ENCODE measurements around the gene SLC13A1.

DNA sequence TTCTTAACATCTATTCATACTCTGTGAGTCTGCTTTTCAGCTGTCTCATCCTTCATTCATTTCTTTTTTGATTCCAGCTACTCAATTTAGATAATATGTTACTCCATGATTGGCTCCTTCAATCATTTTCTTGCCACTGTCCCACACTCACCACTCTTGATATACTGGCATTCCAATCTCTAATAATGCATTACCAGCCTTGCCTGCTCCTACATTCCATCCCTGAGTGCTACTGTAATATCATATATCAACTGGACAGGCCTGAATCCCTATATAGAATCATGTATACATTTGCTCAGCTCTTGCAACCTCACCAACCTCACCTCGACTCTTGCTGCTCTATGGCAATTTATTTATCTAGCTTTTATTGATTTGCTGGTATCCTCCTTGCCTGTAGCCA, 45.0 kb upstream of the SLC13A1 start:
- TF ChIP-seq EP300 (IDR thresholded peaks at IDR 0.05; ENCODE audit: borderline replicate concordance in 1 of 2, control insufficient read depth in 1 of 2, low read depth in 2 of 2, low read length in 2 of 2) (no peak), POLR2AphosphoS5 (IDR thresholded peaks at IDR 0.05; ENCODE audit: low read length) (no peak), ZZZ3 (IDR thresholded peaks at IDR 0.05; ENCODE audit: control insufficient read depth, insufficient read length, low read depth) (no peak), SMAD5 (IDR thresholded peaks at IDR 0.05; ENCODE audit: low read depth) (no peak), RFX5 (IDR thresholded peaks at IDR 0.05; ENCODE audit: low read depth, low read length) (no peak), BCL11A (IDR thresholded peaks at IDR 0.05; ENCODE audit: low read depth, low read length) (no peak)
- TF ChIP-seq, protein P1, sequence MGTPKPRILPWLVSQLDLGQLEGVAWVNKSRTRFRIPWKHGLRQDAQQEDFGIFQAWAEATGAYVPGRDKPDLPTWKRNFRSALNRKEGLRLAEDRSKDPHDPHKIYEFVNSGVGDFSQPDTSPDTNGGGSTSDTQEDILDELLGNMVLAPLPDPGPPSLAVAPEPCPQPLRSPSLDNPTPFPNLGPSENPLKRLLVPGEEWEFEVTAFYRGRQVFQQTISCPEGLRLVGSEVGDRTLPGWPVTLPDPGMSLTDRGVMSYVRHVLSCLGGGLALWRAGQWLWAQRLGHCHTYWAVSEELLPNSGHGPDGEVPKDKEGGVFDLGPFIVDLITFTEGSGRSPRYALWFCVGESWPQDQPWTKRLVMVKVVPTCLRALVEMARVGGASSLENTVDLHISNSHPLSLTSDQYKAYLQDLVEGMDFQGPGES (IDR thresholded peaks at IDR 0.05) = no peak
- TF ChIP-seq, protein P2, sequence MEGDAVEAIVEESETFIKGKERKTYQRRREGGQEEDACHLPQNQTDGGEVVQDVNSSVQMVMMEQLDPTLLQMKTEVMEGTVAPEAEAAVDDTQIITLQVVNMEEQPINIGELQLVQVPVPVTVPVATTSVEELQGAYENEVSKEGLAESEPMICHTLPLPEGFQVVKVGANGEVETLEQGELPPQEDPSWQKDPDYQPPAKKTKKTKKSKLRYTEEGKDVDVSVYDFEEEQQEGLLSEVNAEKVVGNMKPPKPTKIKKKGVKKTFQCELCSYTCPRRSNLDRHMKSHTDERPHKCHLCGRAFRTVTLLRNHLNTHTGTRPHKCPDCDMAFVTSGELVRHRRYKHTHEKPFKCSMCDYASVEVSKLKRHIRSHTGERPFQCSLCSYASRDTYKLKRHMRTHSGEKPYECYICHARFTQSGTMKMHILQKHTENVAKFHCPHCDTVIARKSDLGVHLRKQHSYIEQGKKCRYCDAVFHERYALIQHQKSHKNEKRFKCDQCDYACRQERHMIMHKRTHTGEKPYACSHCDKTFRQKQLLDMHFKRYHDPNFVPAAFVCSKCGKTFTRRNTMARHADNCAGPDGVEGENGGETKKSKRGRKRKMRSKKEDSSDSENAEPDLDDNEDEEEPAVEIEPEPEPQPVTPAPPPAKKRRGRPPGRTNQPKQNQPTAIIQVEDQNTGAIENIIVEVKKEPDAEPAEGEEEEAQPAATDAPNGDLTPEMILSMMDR (IDR thresholded peaks at IDR 0.05 in 2 of 3, conservative IDR thresholded peaks at IDR 0.05 in 1 of 3; ENCODE audit: control insufficient read depth in 2 of 3, extremely low read depth in 1 of 3, insufficient read depth in 1 of 3, low read depth in 3 of 3, low read length in 3 of 3) = no peak

Measured in GM12878 (cell line).